Astrocyte of the spinal cord (primary cell): ENCODE measurements around the gene SLC35F6.

ENCODE experiments used
- DNase-seq: peaks from one replicate; pipeline ENCODE4 v3.0.0; 2011; ENCODE audit warnings: low read depth, low spot score
- H3K4me3 ChIP-seq: 2 replicates; pipeline ENCODE4 v1.5.1; 2011; ENCODE audit warnings: low read depth, mild to moderate bottlenecking, low read length, moderate library complexity
- in situ Hi-C: cut with HindIII; loops from 2 replicates; pipeline ENCODE4 v1.10.0; 2017; ENCODE audit warnings: low sequenced_read_pairs
- TF ChIP-seq, protein P1 (sequence below): IDR thresholded peaks from 2 replicates; pipeline ENCODE4 v1.5.1; 2012; ENCODE audit warnings: low read depth, mild to moderate bottlenecking, low read length, inconsistent platforms

Gene SLC35F6

GRCh38 chr2:26720322-26721114 is 43.6 kb upstream of the SLC35F6 start:
- in situ Hi-C loops = no loop called here
- H3K4me3 ChIP-seq = no peak overlapping the region
- peak; percentile 74 for DNase-seq
- TF ChIP-seq, protein P1, sequence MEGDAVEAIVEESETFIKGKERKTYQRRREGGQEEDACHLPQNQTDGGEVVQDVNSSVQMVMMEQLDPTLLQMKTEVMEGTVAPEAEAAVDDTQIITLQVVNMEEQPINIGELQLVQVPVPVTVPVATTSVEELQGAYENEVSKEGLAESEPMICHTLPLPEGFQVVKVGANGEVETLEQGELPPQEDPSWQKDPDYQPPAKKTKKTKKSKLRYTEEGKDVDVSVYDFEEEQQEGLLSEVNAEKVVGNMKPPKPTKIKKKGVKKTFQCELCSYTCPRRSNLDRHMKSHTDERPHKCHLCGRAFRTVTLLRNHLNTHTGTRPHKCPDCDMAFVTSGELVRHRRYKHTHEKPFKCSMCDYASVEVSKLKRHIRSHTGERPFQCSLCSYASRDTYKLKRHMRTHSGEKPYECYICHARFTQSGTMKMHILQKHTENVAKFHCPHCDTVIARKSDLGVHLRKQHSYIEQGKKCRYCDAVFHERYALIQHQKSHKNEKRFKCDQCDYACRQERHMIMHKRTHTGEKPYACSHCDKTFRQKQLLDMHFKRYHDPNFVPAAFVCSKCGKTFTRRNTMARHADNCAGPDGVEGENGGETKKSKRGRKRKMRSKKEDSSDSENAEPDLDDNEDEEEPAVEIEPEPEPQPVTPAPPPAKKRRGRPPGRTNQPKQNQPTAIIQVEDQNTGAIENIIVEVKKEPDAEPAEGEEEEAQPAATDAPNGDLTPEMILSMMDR = no peak

DNA sequence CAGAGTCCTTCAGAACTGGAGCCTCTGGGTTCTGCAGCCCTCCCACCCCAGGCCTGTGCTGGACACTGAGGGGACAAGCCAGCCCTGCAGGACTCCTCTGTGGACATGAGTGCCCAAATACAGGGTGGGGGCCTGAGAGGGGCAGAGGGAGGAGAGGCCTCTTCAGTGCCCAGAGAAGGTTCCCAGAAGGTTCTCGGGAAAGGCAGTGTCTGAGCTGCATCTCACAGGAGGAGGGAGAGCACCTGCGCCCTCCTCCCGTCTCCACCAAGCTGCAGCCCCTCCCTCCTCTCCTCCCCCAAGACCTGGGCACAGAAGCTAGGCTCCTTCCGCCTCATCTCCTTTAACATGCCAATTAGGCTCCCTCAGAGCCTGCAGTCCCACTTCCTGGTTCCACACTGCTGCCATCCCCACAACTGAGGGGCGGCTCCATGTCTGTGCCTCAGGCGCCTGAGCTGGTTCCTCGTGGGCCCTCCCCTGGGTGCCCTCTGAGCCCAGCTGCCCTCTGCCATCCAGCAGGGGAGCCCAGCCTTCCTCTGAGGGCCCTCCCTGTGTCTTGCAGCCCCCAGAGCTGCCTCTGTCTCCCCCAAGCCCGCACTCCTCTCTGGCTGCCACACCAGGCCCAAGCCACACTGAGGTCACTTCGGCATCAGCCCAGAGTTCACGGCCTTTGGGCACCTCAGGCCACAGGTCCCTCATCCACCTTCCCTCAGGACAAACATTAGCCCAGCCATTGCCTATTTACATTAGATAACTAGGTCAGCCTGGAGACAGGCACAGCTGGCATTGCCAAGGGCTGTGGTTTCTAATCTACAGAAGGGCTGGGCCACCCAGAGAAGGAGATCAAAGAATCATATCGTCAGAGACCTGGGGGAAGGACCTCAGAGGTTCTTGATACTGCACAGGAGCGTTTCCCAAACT is 42.7 kb upstream of the SLC35F6 start:
- DNase-seq = no peak
- TF ChIP-seq, protein P1 = no peak
- in situ Hi-C loops = no loop called here
- H3K4me3 ChIP-seq = no peak overlapping the region

- in situ Hi-C loops = no loop called here
- no peak for DNase-seq
- TF ChIP-seq, protein P1 = no peak
- H3K4me3 ChIP-seq = no peak overlapping the region
These were observed 41.8 kb upstream of the SLC35F6 start for GRCh38 chr2:26722328-26722727.

DNA sequence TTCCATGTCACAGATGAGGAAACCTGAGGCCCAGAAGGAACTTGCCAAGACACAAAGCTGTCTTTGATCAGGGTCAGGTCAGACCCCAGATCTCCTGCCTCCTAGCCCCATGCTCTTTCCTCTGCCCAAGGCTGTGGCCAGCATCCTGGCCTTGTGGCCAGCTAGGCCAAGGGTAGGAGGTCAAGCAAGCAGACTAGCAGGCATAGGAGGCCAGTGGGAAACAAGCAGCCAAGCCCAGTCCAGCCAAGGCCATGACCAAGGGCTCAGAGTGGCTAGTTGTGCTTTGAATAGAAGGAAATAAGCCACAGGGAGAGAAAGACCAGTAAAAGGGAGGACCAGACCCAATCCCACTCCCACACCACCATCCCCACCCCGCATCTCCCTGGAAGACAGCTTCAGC is 41.2 kb upstream of the SLC35F6 start:
- in situ Hi-C loops = no loop called here
- H3K4me3 ChIP-seq = no peak overlapping the region
- DNase-seq = no peak
- TF ChIP-seq, protein P1 = no peak

GRCh38 chr2:26723475-26723874 is 40.6 kb upstream of the SLC35F6 start:
- no peak for DNase-seq
- in situ Hi-C loops = no loop called here
- no peak overlapping the region for H3K4me3 ChIP-seq
- TF ChIP-seq, protein P1 = no peak

DNA sequence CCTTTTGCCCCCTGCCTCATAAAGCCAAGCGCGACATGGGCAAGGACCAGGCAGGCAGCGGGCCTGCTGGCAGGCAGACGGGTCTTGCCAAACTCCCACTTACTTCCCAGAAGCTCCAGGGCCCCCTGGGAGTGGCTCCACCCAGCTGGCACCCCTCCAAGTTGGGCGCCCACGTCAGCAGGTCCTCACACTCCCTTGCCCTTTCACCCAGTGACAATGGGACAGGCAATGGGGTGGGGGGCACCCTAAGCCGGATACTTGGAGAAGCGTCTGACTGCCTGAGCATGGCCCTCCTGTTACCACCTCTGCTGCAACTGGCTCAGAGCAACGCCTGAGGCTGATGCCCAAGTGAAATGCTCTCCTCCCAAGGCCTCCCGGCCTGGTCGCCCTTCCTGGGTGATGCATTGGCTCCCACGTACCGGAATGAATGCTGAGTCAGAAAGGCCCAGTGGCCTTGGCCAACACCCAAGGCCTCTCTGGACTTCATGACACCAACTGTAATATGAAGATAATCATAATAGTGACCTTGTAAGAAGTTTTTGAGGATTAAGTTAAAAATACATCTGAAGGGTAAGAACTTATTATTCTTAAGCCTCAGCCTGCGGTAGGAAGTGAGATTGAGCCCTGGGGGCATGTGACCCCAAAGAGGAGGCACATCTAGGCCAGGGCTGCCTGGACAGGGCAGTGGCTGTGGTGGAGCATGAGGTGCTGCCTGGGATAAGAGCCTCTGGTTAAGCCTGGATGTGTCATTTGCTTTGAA is 39.9 kb upstream of the SLC35F6 start:
- in situ Hi-C loops = no loop called here
- DNase-seq = peak; percentile 76
- H3K4me3 ChIP-seq = no peak overlapping the region
- TF ChIP-seq, protein P1 = no peak
